Ascending aorta (tissue), 2 donors: Measurements from ENCODE around the gene RSU1. TPM values are rescaled to one million over a fixed set of nuclear protein-coding genes. Genes with fewer than 3 reads are reported as not detected.

Experiments used
- DNase-seq, 2 donors: peaks; one replicate each; pipeline ENCODE4 v3.0.0-alpha.2; 2019; ENCODE audit warnings: low spot score in 2 of 2
- H3K27ac ChIP-seq, 2 donors: fragments of 200-600 bp; sonication (generic); one replicate each; pipeline ENCODE4 v1.5.1; 2016 to 2017; ENCODE audit warnings: mild to moderate bottlenecking in 1 of 2
- H3K27me3 ChIP-seq: fragments of 200-600 bp; sonication (generic); one replicate; pipeline ENCODE4 v1.5.1; 2017
- H3K36me3 ChIP-seq, 2 donors: fragments of 200-600 bp; sonication (generic); one replicate each; pipeline ENCODE4 v1.5.1; 2016
- H3K4me1 ChIP-seq, 2 donors: fragments of 200-600 bp; sonication (generic); one replicate each; pipeline ENCODE4 v1.5.1; 2016 to 2017; ENCODE audit warnings: mild to moderate bottlenecking in 1 of 2
- H3K4me3 ChIP-seq, 2 donors: fragments of 200-600 bp; sonication (generic); one replicate each; pipeline ENCODE4 v1.5.1; 2016 to 2017; ENCODE audit warnings: mild to moderate bottlenecking in 1 of 2
- H3K9me3 ChIP-seq, 2 donors: fragments of 200-600 bp; sonication (generic); one replicate each; pipeline ENCODE4 v1.5.1; 2016
- intact Hi-C: fragments of 100-400 bp; cut with DNase I; formaldehyde crosslinking; loops from one replicate; pipeline ENCODE4 v1.15.1; 2023
- total RNA-seq: library from RNA; depleted of rRNA; stranded (reverse); fragments of >200 nt; gene quantifications from one replicate; pipeline ENCODE4 v1.1.0, GENCODE V29; 2016
- TF ChIP-seq, protein P1 (sequence below), 3 experiments: fragments of 200-600 bp in 2 of 3; fragments of 450-650 bp in 1 of 3; sonication (generic) in 2 of 3; IDR thresholded peaks; one replicate each; pipeline ENCODE4 v1.5.1; 2016 to 2019; ENCODE audit warnings: antibody characterized with exemption in 3 of 3, mild to moderate bottlenecking in 1 of 3, moderate library complexity in 1 of 3

RSU1 gene
- total RNA-seq, 1 donor from 2014 or later: 82.2 TPM

DNA sequence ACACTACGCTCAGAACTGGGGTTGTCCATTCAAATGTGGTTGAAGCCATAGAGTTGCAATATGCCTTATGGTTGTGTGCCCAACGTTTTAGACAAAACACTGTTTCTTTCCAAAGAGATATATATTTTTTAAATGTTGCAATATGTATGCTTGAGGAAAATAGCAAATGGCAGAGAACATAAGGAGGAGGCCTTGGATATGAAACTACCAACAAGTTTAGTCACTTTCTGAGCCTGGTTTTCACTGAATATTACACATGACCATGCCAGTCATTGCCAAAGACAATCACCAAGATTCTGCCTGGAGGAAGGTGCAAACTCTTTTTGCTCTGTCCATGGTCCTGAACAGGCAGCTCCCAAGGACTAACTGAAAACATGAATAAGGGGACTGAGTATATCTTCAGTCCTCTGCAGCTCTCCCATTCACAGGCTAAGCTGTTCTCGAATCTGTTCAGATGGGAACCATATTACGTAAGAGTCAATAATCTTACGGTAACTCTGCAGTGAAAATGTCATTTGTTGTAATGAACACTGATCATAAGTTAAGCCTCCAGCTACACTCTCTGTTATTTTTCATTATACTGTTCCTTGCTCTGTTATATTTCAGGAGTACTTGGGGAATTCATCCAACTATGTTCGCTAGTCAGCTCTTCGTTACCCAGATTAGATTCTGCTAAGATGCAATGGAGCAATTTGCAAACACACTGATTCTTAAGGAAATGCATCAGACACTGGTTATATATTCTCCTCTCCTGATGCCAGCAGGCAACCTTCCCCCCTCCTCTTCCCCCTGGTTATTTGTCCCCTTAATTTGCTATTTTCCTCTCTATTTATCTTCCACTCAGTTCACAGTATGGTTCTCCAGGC lies 204.9 kb downstream of the RSU1 start:
- H3K27me3 ChIP-seq: no peaks in the 10 kb centered on the region
- no peak for DNase-seq
- no peaks in the 10 kb centered on the region for H3K36me3 ChIP-seq
- TF ChIP-seq, protein P1, sequence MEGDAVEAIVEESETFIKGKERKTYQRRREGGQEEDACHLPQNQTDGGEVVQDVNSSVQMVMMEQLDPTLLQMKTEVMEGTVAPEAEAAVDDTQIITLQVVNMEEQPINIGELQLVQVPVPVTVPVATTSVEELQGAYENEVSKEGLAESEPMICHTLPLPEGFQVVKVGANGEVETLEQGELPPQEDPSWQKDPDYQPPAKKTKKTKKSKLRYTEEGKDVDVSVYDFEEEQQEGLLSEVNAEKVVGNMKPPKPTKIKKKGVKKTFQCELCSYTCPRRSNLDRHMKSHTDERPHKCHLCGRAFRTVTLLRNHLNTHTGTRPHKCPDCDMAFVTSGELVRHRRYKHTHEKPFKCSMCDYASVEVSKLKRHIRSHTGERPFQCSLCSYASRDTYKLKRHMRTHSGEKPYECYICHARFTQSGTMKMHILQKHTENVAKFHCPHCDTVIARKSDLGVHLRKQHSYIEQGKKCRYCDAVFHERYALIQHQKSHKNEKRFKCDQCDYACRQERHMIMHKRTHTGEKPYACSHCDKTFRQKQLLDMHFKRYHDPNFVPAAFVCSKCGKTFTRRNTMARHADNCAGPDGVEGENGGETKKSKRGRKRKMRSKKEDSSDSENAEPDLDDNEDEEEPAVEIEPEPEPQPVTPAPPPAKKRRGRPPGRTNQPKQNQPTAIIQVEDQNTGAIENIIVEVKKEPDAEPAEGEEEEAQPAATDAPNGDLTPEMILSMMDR (IDR thresholded peaks at IDR 0.05): no peak
- peaks cover 0 to 4% of the 10 kb centered on the region in 2 donors for H3K9me3 ChIP-seq
- no peaks in the 10 kb centered on the region for H3K4me1 ChIP-seq
- H3K4me3 ChIP-seq: no peak overlapping the region
- H3K27ac ChIP-seq: no peak overlapping the region
- intact Hi-C loops: no loop called here

GRCh38 chr10:16611037-16611436 lies 206.2 kb downstream of the RSU1 start:
- Histone ChIP-seq H3K9me3 (peaks cover 0 to 4% of the 10 kb centered on the region in 2 donors), H3K27ac (no peak overlapping the region), H3K27me3 (no peaks in the 10 kb centered on the region), H3K4me3 (no peak overlapping the region), H3K36me3 (no peaks in the 10 kb centered on the region), H3K4me1 (no peaks in the 10 kb centered on the region)
- TF ChIP-seq, protein P1 (IDR thresholded peaks at IDR 0.05): no peak
- intact Hi-C loops: no loop called here
- DNase-seq: no peak

DNA sequence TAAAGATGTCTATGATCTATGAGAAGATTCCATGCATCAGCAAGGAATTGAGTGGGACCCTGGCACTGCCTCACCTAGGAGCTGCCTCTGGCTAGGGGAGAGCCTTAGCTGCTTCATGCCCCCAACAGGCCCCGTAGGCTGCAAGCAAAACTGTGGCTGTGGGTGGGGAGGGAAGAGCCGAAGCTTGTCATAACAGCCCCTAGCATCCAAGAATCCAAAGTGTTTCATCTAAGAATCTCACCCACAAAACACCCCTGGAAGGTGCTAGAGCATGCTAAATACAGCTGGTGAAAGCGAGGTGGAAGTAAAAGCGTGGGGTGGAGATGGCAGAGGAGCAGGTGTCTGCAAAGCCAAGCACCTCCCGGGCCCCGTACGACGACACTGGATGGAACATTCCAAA lies 208.0 kb downstream of the RSU1 start:
- Histone ChIP-seq H3K27me3 (no peaks in the 10 kb centered on the region), H3K4me1 (no peaks in the 10 kb centered on the region), H3K9me3 (no peaks in the 10 kb centered on the region), H3K36me3 (no peaks in the 10 kb centered on the region), H3K4me3 (no peak overlapping the region), H3K27ac (no peak overlapping the region)
- TF ChIP-seq, protein P1 (IDR thresholded peaks at IDR 0.05): no peak
- intact Hi-C loops: no loop called here
- no peak for DNase-seq

DNA sequence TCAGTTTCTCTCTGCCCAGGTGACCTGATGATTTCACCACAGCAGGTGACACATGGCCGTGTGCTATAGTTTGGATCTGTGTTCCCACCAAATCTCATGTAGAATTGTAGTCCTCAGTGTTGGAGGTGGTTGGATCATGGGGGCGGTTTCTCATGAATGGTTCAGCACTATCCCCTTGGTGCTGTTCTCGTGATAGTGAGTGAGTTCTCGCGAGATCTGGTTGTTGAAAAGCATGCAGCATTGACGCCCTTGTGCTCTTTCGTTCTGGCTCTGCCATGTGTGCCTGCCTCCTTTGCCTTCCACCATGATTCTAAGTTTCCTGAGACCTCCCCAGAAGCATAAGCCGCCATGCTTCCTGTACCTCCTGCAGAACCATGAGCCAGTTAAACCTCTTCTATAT lies 210.3 kb downstream of the RSU1 start:
- Histone ChIP-seq H3K27ac (no peak overlapping the region), H3K4me3 (no peak overlapping the region), H3K27me3 (no peaks in the 10 kb centered on the region), H3K4me1 (peaks cover 0 to 10% of the 10 kb centered on the region in 2 donors), H3K36me3 (no peaks in the 10 kb centered on the region), H3K9me3 (no peaks in the 10 kb centered on the region)
- intact Hi-C loops: no loop called here
- DNase-seq: no peak
- TF ChIP-seq, protein P1 (IDR thresholded peaks at IDR 0.05): no peak

GRCh38 chr10:16606421-16606820 lies 210.8 kb downstream of the RSU1 start:
- DNase-seq: no peak
- no peaks in the 10 kb centered on the region for H3K27me3 ChIP-seq
- H3K36me3 ChIP-seq: no peaks in the 10 kb centered on the region
- no peak overlapping the region for H3K27ac ChIP-seq
- H3K4me3 ChIP-seq: no peak overlapping the region
- intact Hi-C loops: no loop called here
- H3K9me3 ChIP-seq: no peaks in the 10 kb centered on the region
- TF ChIP-seq, protein P1 (IDR thresholded peaks at IDR 0.05): no peak
- H3K4me1 ChIP-seq: peaks cover 0 to 11% of the 10 kb centered on the region in 2 donors
